Heart left ventricle (tissue), 13 donors: Measurements from ENCODE around the gene CELF4.

ENCODE experiments used
- CTCF ChIP-seq, 12 donors: fragments of 200-600 bp; sonication (generic) in 4 of 12; IDR thresholded peaks; one replicate each; pipeline versions ENCODE4 v1.5.0 to v1.8.0; 2018 to 2022; ENCODE audit warnings: antibody characterized with exemption in 12 of 12, mild to moderate bottlenecking in 5 of 12
- POLR2A ChIP-seq, 2 donors: fragments of 450-650 bp; IDR thresholded peaks; one replicate each; pipeline ENCODE4 v1.6.1; 2017; ENCODE audit warnings: antibody characterized with exemption in 2 of 2, mild to moderate bottlenecking in 2 of 2, moderate library complexity in 2 of 2
- donor health status: ischemic (EF 13 %, LVEDD 7.1; RV severe dilation, severe dysfunction).
- donor health status: DM: no; HTN: yes; CAD: no.
- donor health status: DM: no; HTN: no; CAD: no.
- donor health status: ischemic (EF 25% LVEDD 6.9; RV normal size, moderate dysfunction).
- donor health status: ischemic (EF 25% LVEDD 5.7; RV mildly dilated, moderate dysfunction).
- donor health status: ischemic (EF 35%, LVEDD 5.7; RV mildly dilated, moderate dysfunction).
- donor health status: nonischemic (EF 11% LVEDD 7.7; RV severe dilation, severe dysfunction).
- donor health status: DM: yes; HTN: yes; CAD: no.
- donor health status: PGD.
- donor health status: ischemic (EF 29% LVEDD 5.4; RV normal size, mild dysfunction).
- donor health status: nonischemic (EF 23%, LVEDD 6.1; RV moderate dilation, normal function).

GRCh38 chr18:37402735-37403099 lies 162.9 kb downstream of the CELF4 start:
- no peak for TF ChIP-seq CTCF (IDR thresholded peaks at IDR 0.05)
- TF ChIP-seq POLR2A (IDR thresholded peaks at IDR 0.05) = no peak
